GM19043 (cell line): ENCODE measurements around the gene CFAP46.
"Not testable (repeated sequence)": the region's sequence is repeated elsewhere in the genome, so short reads cannot be mapped to it uniquely, and the experiment has no call there.

Experiments used
- ATAC-seq: cut with Tn5 transposase; IDR thresholded peaks from one replicate; pipeline ENCODE4 v1.9.1; 2021; ENCODE audit warnings: low read depth; ENCODE audit not compliant: unreplicated experiment

The CFAP46 gene

DNA sequence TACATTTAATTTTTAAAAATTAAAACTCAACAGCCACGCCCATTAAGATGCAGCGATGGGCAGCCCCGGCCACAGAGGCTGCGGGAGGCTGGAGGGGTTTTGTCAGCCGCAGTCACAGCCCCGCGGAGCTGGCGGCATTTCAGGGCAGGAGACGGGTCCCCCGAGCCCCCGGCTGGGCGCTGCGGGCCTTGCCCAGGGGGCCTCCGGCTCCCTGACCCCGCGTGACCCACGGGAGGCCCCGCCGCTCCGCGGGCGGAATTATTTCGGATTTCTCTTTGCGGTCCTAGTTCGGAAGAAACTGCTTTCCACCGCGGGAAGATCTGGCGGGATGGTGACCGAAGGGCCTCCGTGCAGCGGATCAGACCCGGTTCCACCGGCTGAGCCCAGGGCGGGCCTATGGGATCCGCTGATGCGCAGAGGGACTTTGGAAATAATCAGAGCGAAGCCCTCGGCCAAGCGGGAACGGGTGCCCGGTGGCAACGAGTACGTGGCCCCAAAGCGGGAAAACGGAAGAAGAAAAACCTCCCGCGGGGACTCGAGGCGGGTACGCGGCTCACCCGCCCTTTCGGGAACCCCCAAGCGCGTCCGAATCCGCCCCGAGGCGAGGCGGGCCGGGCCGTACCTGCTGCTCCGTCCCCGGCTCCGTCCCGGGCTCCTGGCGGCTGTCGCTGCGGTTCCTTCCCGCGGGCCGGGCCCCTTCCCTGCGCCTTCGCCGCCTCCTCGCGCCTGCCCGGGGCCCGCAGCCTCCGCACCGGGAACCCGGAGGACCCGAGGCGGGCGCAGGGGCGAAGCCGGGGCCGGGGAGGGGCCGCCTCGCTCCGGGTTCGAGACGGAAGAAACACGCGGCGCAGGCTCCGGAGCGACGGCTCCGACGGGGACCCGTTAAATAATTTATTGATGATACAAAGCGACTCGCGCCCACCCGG is 158.2 kb downstream of the CFAP46 start:
- ATAC-seq = no peak

DNA sequence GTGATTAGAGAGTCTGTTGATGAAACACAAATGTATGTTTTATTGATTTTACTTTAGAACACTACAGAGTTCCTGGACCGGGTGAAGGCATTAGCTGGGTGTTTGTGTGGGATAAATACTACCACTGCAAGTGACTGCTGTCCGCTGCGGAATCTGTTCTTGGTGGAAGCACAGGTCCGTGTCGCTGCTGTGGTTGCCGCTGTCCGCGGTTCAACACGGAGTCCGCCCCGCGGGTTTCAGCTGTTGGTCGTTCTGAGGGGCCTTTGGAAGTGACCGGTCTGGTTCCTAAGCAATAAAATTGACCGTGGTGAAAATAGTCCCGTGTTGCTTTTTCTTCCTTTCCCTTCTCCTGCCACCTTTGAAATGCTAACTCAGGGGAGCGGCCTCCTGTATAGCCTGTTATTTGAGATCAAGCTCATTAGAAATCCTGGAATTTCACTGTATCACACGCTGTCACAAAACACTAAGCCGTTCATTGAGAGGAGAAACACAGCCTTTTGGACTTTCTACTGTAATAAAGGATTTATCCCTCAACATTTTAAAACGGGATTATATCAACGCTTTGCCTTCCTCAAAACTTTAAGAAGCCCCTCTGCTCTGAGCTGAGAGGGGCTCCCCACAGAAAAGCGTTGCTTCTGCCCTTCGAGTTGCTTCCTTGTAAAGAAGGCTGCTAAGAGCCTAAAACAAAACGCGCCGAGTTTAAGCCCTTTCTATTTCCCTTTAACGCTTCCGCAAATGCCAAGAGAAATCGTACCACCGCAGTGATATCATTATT is 159.0 kb downstream of the CFAP46 start:
- no peak for ATAC-seq

- no peak for ATAC-seq
Measured at GRCh38 chr10:132781556-132781955, 160.8 kb downstream of the CFAP46 start.

DNA sequence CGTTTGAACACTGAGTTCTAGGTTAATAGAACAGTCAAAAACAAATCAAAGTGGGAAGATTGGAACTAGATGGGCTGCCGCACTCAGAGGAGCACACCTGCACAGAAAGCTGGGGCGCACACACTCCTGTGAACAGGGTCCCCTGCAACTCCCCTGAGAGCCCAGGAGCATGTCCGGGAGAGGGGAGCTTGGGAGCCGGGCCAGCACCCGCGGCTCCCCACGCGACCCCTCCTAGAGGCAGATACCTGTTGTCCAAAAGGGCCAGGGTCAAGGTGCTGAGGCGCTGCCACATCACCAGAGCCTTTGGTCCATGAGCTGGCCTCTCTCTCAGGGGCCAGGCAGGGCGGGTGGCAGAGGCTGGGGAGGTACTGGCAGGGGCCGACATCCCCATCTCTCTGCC is 162.0 kb downstream of the CFAP46 start:
- no peak for ATAC-seq

DNA sequence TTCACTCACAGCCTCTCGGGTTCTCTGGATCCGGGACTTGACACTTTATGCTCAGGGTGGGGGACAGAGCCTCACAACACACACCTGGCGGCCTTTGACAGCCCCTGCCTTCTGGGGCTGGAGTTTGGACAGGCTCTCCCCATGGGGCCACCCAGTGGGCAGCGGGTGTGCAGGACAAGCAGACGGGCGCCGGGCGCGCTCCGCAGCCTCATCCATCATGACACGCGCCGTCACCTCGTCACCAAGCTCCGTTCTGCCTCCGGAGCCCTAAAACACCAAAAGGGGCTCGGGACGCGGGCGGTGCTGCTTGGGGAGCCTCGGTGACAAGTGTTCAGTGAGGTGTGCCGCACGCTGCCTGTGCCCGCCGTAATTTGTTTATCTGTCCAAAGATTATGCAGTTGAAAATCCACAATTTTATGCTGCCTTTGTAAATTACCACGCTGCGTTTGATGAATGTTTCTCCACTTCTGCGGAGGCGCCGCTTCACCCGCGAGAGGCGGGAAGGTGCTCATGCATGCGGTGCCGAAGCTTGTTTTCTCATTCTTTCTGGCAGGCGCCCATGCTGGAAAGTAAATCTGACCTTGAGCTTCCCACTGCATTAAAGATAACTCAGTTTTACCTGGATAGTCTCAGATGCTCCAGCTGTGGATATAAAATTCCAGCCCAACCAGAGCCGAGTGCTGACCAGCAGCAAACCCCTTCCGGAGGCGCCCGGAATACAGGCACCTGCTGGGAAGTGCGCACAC is 162.6 kb downstream of the CFAP46 start:
- no peak for ATAC-seq

- ATAC-seq = no peak
Measured at GRCh38 chr10:132777441-132777840, 164.9 kb downstream of the CFAP46 start.

DNA sequence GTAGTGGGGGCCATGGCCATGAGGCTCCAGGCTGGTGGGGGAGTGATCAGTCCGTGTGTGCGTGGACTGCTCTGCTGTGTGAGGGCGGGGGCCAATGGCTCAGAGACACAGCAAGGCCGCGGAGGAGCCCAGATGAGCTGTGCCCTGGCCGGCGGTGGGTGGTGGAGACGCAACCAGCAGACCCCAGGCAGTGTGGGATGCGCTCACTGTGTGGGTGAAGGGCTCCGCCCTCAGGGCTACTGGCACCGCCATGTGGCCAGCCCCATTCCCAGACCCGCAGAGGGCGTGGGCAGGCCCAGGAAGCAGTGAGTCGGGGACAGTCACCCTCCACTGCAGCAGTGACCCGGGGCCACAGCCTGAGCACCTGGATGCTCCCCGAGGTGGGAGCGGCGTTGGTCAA is 165.5 kb downstream of the CFAP46 start:
- ATAC-seq = no peak

DNA sequence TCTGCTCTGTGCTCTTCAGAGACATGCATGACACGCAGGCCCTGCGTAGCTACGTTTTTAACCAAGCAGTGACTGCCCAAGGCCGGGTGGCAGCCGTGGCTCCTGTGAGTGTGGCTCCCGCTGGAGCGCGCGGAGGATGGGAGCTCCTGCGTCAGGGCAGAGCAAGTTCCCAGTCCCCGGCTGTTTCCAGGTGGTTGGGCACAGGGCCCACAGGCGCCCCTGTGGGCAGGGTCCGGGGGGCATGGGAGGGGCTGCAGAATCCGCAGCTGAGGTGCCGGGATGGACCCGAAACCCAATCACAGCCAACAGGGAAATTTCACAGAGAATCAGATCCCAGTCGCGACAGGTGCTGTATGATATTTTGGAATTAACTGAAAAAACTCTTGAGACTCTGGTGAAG is 166.2 kb downstream of the CFAP46 start:
- ATAC-seq = no peak

DNA sequence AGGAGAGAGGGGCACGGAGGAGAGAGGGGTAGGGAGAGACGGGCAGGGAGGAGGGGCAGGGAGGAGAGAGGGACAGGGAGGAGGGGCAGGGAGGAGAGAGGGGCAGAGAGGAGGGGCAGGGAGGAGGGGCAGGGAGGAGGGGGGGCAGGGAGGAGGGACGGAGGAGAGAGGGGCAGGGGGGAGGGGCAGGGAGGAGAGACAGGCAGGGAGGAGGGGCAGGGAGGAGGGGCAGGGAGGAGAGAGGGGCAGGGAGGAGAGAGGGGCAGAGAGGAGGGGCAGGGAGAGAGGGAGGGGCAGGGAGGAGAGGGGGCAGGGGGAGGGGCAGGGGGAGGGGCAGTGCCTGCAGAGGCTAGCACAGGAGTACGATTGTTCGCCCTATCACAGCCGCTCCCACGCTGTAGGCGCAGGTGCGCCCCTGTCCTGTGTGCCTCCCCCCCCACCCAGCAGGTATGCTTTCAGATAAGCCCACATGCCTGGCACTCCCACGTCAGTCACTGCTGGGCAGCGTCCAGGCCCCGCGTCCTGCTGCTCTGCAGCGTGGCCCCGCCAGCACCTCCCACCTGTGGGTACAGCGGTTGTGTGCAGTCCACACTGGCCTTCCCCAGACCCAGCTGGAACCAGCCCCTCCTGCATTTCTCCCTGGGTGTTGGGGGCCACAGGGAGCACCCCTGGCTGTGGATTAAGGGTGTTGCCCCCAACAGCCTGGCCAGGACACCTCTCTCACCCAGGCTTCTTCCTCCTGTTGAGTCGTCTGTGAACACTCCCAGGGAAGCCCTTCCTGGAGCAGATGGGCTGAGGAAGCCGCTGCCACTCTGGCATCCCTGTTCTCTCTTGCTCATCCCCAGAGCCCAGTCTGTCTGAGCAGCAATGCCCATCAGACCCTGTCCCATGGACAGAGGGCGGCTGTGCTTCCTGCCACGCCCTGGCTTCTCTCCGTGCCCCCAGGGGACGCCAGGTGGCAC is 167.2 kb downstream of the CFAP46 start:
- no peak for ATAC-seq

DNA sequence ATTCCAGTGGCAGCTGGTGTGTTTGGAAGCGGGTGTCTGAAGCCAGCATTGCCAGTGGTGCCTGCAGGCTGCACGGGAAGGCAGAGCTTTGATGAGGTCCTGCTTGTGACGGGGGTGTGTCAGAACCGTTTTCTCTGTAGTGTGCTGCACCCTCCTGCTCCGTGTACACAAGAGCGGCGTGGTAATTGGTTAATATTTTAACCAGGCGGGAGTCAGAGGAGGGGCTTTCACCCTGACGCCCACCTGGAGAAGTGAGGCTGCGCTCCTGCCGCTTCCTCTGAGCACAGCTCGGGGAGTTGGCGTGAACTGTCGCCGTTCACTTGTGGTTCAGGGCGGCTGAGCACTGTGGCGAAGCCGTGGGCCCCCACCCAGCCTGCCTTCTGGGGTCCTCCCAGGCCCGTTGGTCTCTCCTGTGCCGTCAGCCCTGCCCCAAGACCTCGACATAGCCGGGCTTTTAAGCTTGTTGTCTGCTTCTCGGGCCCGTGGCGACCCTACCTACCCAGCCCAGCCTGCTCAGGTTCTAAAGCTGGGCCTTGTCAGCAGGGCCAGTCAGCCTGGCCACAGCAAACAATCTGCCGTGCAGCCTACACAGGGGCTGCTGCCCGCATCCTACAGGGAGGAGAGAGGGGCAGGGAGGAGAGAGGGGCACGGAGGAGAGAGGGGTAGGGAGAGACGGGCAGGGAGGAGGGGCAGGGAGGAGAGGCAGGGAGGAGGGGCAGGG is 168.0 kb downstream of the CFAP46 start:
- ATAC-seq = no peak

- not testable (repeated sequence) for ATAC-seq
Measured at GRCh38 chr10:132772816-132773215, 169.6 kb downstream of the CFAP46 start.

GRCh38 chr10:132770061-132771021 is 172.0 kb downstream of the CFAP46 start:
- ATAC-seq = no peak

DNA sequence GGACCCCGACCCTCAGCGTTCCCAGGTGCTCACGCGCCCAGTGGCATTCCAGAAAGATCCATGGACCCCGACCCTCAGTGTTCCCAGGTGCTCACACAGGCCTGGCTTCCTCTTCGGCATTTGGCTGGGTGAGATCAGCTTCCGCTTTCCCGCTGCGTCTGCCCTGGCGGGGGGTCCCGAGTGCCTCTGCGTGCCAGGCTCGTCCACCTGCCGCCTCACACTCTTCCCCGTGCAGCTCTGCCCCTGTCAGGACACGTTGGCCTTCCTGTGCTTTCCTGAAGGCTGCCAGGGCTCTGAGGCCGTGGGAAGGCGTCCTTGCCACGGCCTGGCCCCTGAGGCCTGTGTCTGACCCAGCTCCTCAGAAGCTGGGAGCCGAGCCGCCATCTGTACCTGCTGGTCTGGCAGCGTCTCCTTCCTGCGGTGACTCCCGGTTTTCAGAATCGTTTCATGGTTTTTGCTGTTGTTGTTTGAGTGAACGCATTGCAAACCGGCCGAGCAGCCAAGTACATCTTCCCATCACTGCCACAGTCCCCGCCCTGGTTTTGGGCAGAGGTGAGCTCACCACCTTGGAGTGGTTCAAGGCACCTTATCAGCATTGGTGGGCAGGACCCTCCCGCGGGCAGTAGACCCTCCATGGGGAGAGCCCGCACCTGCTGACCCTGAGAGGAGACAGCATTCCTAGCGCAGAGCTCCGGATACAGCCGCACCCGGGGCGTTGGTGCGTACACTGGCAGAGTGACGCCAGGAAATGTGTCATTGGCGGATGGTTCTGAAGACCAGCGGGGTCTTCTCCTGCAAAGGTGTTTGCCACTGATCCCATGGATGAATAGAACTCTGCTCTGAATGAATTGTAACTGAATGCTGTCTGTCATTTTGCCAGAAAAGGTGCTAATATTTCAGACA is 173.8 kb downstream of the CFAP46 start:
- no peak for ATAC-seq

GRCh38 chr10:132766291-132766690 is 176.1 kb downstream of the CFAP46 start:
- no peak for ATAC-seq

DNA sequence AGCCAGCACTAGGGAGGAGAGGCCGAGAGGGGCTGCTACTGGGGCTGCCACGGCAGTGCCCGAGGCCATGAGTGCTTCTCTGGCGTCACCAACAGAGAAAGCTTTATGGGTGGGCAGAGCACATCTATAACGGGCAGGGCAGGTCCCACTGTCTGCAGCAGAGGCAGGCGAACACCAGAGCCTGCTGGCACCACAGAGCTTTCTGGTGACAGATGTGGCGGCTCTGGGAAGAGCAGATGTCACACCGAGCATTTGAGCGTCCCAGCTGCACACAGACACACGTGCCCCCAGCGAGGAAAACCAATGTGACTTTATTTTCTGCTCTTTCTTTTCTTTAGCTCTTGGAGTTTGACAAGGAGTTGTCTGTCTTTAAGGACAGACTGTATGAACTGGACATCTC is 176.9 kb downstream of the CFAP46 start:
- no peak for ATAC-seq

DNA sequence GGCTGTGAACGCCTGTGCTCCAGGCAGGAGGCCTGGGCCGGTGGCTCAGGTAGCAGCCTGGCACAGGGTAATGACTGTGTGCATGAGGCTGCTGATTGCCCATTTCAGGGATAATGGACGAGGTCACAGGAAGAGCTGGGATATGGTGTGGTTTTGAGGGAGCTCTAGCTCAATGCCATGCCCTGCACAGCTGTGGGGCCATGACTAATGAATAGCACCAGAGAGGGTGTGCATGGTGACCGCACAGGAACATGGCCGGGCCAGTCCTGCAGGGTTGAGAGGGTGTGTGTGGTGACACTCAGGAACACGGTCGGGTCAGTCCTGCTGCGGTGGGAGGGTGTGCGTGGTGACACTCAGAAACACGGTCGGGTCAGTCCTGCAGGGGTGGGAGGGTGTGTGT is 178.3 kb downstream of the CFAP46 start:
- ATAC-seq = no peak

DNA sequence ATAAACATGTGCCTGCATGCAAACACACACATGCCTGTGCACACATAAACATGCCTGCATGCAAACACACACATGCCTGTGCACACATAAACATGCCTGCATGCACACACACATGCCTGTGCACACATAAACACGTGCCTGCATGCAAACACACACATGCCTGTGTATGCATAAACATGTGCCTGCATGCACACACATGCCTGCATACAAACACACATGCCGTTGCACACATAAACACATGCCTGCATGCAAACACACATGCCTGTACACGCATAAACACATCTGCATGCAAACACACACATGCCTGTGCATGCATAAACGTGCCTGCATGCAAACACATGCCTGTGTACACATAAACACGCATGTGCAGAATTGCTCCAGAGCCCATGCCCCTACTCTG is 178.8 kb downstream of the CFAP46 start:
- no peak for ATAC-seq
